GM12878 (cell line): ENCODE results near the gene PLXNA4. TPM values are rescaled to one million over a fixed set of nuclear protein-coding genes. Genes with fewer than 3 reads are reported as not detected.

Experiments used
- ATAC-seq: fragments of 200-7000 bp; cut with Tn5 transposase; 3 replicates; pipeline ENCODE4 v1.9.1; 2020; ENCODE audit warnings: mild to moderate bottlenecking, moderate library complexity
- BruUV-seq: library from RNA; stranded (reverse); fragments of 400-500 nt; replicated peaks from 2 replicates; lab custom pipeline; 2021; lab: Mats Ljungman, UMichigan
- CTCF ChIA-PET: fragments of 300-600 bp; sonication (Branson Sonifier 250); formaldehyde crosslinking; extraction: SDS; loops from one replicate; lab custom pipeline; 2021; ENCODE audit warnings: inconsistent platforms; lab: Yijun Ruan, JAX
- POLR2A ChIA-PET: fragments of 350-600 bp; formaldehyde crosslinking; extraction: SDS; loops from one replicate; lab custom pipeline; 2021; ENCODE audit warnings: inconsistent platforms; lab: Charles Lee
- RAD21 ChIA-PET: fragments of 300-600 bp; sonication (Branson Sonifier 250); formaldehyde crosslinking; loops from one replicate; lab custom pipeline; 2023; ENCODE audit warnings: antibody characterized with exemption; ENCODE audit not compliant: unreplicated experiment; lab: Charles Lee
- SMC1A ChIA-PET: fragments of 300-600 bp; sonication (Branson Sonifier 250); formaldehyde crosslinking; loops from one replicate; lab custom pipeline; 2023; ENCODE audit not compliant: unreplicated experiment, uncharacterized antibody; lab: Charles Lee
- DNase-seq: peaks from one replicate; pipeline ENCODE4 v3.0.0-alpha.2; 2011; ENCODE audit warnings: low read depth, low spot score
- FAIRE-seq: peaks from 3 replicates; lab custom pipeline; 2011; peaks lifted over from hg19 to GRCh38; lab: Jason Lieb, UNC
- H2AFZ ChIP-seq: 2 replicates; pipeline ENCODE4 v1.6.0; 2011; ENCODE audit warnings: low read depth, low read length, control low read depth; ENCODE audit not compliant: control insufficient read depth
- H3K27ac ChIP-seq: 2 replicates; pipeline ENCODE4 v1.5.1; 2011; ENCODE audit warnings: control low read depth; ENCODE audit not compliant: control insufficient read depth, insufficient read depth
- H3K27me3 ChIP-seq, 2 experiments: replicated peaks in 1 of 2; 2 replicates each; pipeline versions ENCODE4 v1.6.0 to v1.6.1; 2011; ENCODE audit warnings: low read length in 1 of 2; ENCODE audit not compliant: control insufficient read depth in 2 of 2, insufficient read depth in 2 of 2
- H3K36me3 ChIP-seq, 2 experiments: 2 replicates each; pipeline ENCODE4 v1.5.1; 2011; ENCODE audit warnings: low read length in 1 of 2; ENCODE audit not compliant: control insufficient read depth in 2 of 2, insufficient read depth in 2 of 2
- H3K4me1 ChIP-seq: 2 replicates; pipeline ENCODE4 v1.6.1; 2011; ENCODE audit warnings: mild to moderate bottlenecking, low read length, moderate library complexity, mixed read lengths; ENCODE audit not compliant: control insufficient read depth, insufficient read depth
- H3K4me2 ChIP-seq: 2 replicates; pipeline ENCODE4 v1.6.0; 2011; ENCODE audit warnings: control low read depth; ENCODE audit not compliant: control insufficient read depth, insufficient read depth
- H3K4me3 ChIP-seq: fragments of 200-600 bp; sonication (generic); 2 replicates; pipeline ENCODE4 v1.5.1; 2016
- H3K79me2 ChIP-seq: 2 replicates; pipeline ENCODE4 v1.6.0; 2011; ENCODE audit warnings: low read length; ENCODE audit not compliant: control insufficient read depth, insufficient read depth
- H3K9ac ChIP-seq: 2 replicates; pipeline ENCODE4 v1.8.0; 2011; ENCODE audit warnings: low read length, control low read depth, mixed read lengths; ENCODE audit not compliant: control insufficient read depth, insufficient read depth
- H3K9me3 ChIP-seq: replicated peaks from 3 replicates; pipeline ENCODE4 v1.5.1; 2011; ENCODE audit warnings: mild to moderate bottlenecking, low read length; ENCODE audit not compliant: control insufficient read depth, insufficient read depth
- H4K20me1 ChIP-seq: 2 replicates; pipeline ENCODE4 v1.6.0; 2011; ENCODE audit not compliant: control insufficient read depth, insufficient read depth
- CBFB ChIP-seq: IDR thresholded peaks from 2 replicates; pipeline ENCODE4 v1.6.1; 2016; ENCODE audit warnings: antibody characterized with exemption, low read depth
- EED ChIP-seq: sonication (generic); IDR thresholded peaks from 2 replicates; pipeline ENCODE4 v1.6.1; 2016; ENCODE audit warnings: antibody characterized with exemption, low read depth
- ESRRA ChIP-seq: IDR thresholded peaks from 2 replicates; pipeline ENCODE4 v1.6.1; 2012; ENCODE audit warnings: mild to moderate bottlenecking, low read length, improper control_type of control experiment
- JUND ChIP-seq: IDR thresholded peaks from 2 replicates; pipeline ENCODE4 v1.6.1; 2012; ENCODE audit warnings: low read depth, mild to moderate bottlenecking, low read length, improper control_type of control experiment, moderate library complexity
- POU2F2 ChIP-seq: IDR thresholded peaks from 3 replicates; pipeline ENCODE4 v1.6.1; 2011; ENCODE audit warnings: low read depth, mild to moderate bottlenecking, low read length, borderline replicate concordance
- ZNF207 ChIP-seq: fragments of 450-650 bp; IDR thresholded peaks from 2 replicates; pipeline ENCODE4 v1.6.1; 2014; ENCODE audit warnings: antibody characterized with exemption, mild to moderate bottlenecking, borderline replicate concordance
- ZNF217 ChIP-seq: fragments of 450-650 bp; IDR thresholded peaks from 2 replicates; pipeline ENCODE4 v1.6.1; 2017; ENCODE audit warnings: antibody characterized with exemption, mild to moderate bottlenecking
- ZNF687 ChIP-seq: fragments of 450-650 bp; IDR thresholded peaks from 2 replicates; pipeline ENCODE4 v1.6.1; 2017; ENCODE audit warnings: mild to moderate bottlenecking, moderate library complexity
- WGBS: methylation state at CpG from one replicate; pipeline ENCODE4 v1.1.6; 2016; ENCODE audit warnings: low lambda C conversion rate; ENCODE audit not compliant: insufficient replicate concordance, insufficient coverage; ENCODE audit errors: missing lambda C conversion rate; 5-methylcytosine and 5-hydroxymethylcytosine counted together
- in situ Hi-C: fragments of 300-500 bp; cut with MboI; formaldehyde crosslinking; loops from 9 replicates; pipeline ENCODE4 v1.14.3; 2018; ENCODE audit warnings: mixed read lengths
- intact Hi-C: fragments of 100-400 bp; cut with micrococcal nuclease; formaldehyde crosslinking; loops from one replicate; pipeline ENCODE4 v1.14.2; 2022; ENCODE audit not compliant: unreplicated experiment
- polyA plus RNA-seq, 11 experiments: library from polyadenylated mRNA; depleted of rRNA in 4 of 11; unstranded in 6 of 11; stranded (reverse) in 5 of 11; fragments of >200 nt; fragmentation: Nextera tagmentation in 4 of 11; fragmentation: Illumina TruSeq in 1 of 11; extraction: Ambion mirVana in 4 of 11; extraction: Trizol in 1 of 11; gene quantifications; 1 replicate in 1 of 11; 2 replicates in 10 of 11; pipeline versions ENCODE4 v1.2.1 to v1.2.3, GENCODE V29; 2011 to 2016; ENCODE audit warnings: inconsistent platforms in 2 of 11, missing spikeins in 2 of 11, low read depth in 1 of 11
- total RNA-seq, 4 experiments: library from RNA; depleted of rRNA in 3 of 4; stranded (reverse); fragments of >200 nt in 3 of 4; fragmentation: Illumina TruSeq in 1 of 4; extraction: Trizol in 1 of 4; gene quantifications; 2 replicates each; pipeline versions ENCODE4 v1.2.1 to v1.2.3, GENCODE V29; 2013 to 2021
- TF ChIP-seq, protein P1 (sequence below), 3 experiments: IDR thresholded peaks in 2 of 3; conservative IDR thresholded peaks in 1 of 3; 2 replicates each; pipeline ENCODE4 v1.5.1; 2011; ENCODE audit warnings: low read depth in 3 of 3, low read length in 3 of 3, mild to moderate bottlenecking in 3 of 3, control low read depth in 2 of 3, moderate library complexity in 2 of 3, inconsistent platforms in 1 of 3, mixed read lengths in 1 of 3; ENCODE audit not compliant: control insufficient read depth in 2 of 3, insufficient read depth in 1 of 3; ENCODE audit errors: extremely low read depth in 1 of 3
- TF ChIP-seq, protein P2 (sequence below): IDR thresholded peaks from 2 replicates; pipeline ENCODE4 v1.6.1; 2011; ENCODE audit warnings: borderline replicate concordance, low read depth, mild to moderate bottlenecking, moderate library complexity, low read length; ENCODE audit not compliant: insufficient read depth, poor library complexity, severe bottlenecking

PLXNA4 gene
- total and polyA plus RNA-seq, 10 of the 15 experiments (the other 5 are each of a cell fraction or from before 2014, with no cell fraction given) = 0.03 TPM; not detected in 9

- no peak for TF ChIP-seq ZNF687
- TF ChIP-seq, protein P1, sequence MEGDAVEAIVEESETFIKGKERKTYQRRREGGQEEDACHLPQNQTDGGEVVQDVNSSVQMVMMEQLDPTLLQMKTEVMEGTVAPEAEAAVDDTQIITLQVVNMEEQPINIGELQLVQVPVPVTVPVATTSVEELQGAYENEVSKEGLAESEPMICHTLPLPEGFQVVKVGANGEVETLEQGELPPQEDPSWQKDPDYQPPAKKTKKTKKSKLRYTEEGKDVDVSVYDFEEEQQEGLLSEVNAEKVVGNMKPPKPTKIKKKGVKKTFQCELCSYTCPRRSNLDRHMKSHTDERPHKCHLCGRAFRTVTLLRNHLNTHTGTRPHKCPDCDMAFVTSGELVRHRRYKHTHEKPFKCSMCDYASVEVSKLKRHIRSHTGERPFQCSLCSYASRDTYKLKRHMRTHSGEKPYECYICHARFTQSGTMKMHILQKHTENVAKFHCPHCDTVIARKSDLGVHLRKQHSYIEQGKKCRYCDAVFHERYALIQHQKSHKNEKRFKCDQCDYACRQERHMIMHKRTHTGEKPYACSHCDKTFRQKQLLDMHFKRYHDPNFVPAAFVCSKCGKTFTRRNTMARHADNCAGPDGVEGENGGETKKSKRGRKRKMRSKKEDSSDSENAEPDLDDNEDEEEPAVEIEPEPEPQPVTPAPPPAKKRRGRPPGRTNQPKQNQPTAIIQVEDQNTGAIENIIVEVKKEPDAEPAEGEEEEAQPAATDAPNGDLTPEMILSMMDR (IDR thresholded peaks at IDR 0.05 in 2 of 3, conservative IDR thresholded peaks at IDR 0.05 in 1 of 3; ENCODE audit: control insufficient read depth in 2 of 3, extremely low read depth in 1 of 3, insufficient read depth in 1 of 3, low read depth in 3 of 3, low read length in 3 of 3) = no peak
Observed at GRCh38 chr7:132469264-132469663, 107.0 kb downstream of the PLXNA4 start (continued).

DNA sequence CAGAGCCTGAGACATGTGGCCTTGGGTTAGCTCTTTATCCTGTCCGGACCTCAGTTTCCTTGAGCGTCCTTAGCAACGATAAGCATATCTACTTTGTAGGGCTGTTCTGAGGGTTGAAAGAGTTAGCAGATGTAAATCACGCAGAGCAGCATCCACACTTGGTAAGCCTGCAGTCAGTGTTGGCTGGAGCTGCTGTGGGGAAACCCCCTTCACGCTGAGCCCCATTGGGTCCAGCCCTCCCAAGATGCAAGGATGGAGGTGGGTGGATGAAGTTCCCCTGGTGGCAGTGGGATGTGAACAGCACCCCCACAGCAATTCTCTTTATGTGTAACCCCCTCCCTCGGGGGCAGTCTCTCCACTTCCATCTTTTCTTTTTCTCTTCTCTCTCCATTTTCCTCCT, 109.9 kb downstream of the PLXNA4 start:
- POLR2A ChIA-PET = no interaction called here
- Histone ChIP-seq H3K27ac (no peak overlapping the region), H3K36me3 (no peaks in the 10 kb centered on the region), H2AFZ (no peak overlapping the region), H3K27me3 (no peaks in the 10 kb centered on the region; a peak in 1 of 4 replicates), H3K4me2 (no peak overlapping the region), H3K9me3 (no peaks in the 10 kb centered on the region), H4K20me1 (no peaks in the 10 kb centered on the region), H3K4me3 (no peak overlapping the region), H3K79me2 (no peaks in the 10 kb centered on the region), H3K9ac (no peak overlapping the region), H3K4me1 (no peaks in the 10 kb centered on the region)
- intact Hi-C loops = no loop called here
- DNase-seq (no peak), FAIRE-seq (no peak), ATAC-seq (no peak)
- SMC1A ChIA-PET = no interaction called here
- in situ Hi-C loops = no loop called here
- no TSS peak for BruUV-seq
- TF ChIP-seq, protein P2, sequence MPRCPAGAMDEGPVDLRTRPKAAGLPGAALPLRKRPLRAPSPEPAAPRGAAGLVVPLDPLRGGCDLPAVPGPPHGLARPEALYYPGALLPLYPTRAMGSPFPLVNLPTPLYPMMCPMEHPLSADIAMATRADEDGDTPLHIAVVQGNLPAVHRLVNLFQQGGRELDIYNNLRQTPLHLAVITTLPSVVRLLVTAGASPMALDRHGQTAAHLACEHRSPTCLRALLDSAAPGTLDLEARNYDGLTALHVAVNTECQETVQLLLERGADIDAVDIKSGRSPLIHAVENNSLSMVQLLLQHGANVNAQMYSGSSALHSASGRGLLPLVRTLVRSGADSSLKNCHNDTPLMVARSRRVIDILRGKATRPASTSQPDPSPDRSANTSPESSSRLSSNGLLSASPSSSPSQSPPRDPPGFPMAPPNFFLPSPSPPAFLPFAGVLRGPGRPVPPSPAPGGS = no peak
- TF ChIP-seq JUND (no peak), POU2F2 (no peak), CBFB (no peak), ZNF207 (no peak), ZNF217 (no peak), ESRRA (no peak), EED (no peak)
- CTCF ChIA-PET = no interaction called here
- WGBS = 35% methylated on average over 6 of the region's 6 CpGs
- RAD21 ChIA-PET = no interaction called here
